Peyer's patch (tissue), 4 donors: ENCODE data around the gene IRF3. TPM values are rescaled to one million over a fixed set of nuclear protein-coding genes. Genes with fewer than 3 reads are reported as not detected.
A peak's percentile ranks its signal among the peaks of the same experiment; 100 is the strongest.

Source experiments
- DNase-seq, 3 donors: peaks; one replicate each; pipeline ENCODE4 v3.0.0-alpha.2; 2017 to 2019
- H3K27ac ChIP-seq, 4 donors: fragments of 200-600 bp; sonication (generic); one replicate each; pipeline ENCODE4 v1.5.1; 2016 to 2019
- H3K27me3 ChIP-seq, 2 donors: fragments of 200-600 bp; sonication (generic); one replicate each; pipeline ENCODE4 v1.5.1; 2019
- H3K36me3 ChIP-seq, 3 donors: fragments of 200-600 bp; sonication (generic); one replicate each; pipeline ENCODE4 v1.5.1; 2016 to 2019
- H3K4me1 ChIP-seq, 4 donors: fragments of 200-600 bp; sonication (generic); one replicate each; pipeline ENCODE4 v1.5.1; 2016 to 2019
- H3K4me3 ChIP-seq, 4 donors: fragments of 200-600 bp; sonication (generic); 1 replicate in 3 of 4; 2 replicates in 1 of 4; pipeline ENCODE4 v1.5.1; 2016 to 2019; ENCODE audit warnings: mild to moderate bottlenecking in 1 of 4
- H3K9me3 ChIP-seq, 4 donors: fragments of 200-600 bp; sonication (generic); one replicate each; pipeline ENCODE4 v1.5.1; 2016 to 2019; ENCODE audit warnings: mild to moderate bottlenecking in 1 of 4
- CTCF ChIP-seq, 6 experiments: fragments of 450-650 bp in 4 of 6; fragments of 200-600 bp in 2 of 6; sonication (generic) in 1 of 6; IDR thresholded peaks; one replicate each; pipeline ENCODE4 v1.5.1; 2017 to 2019; ENCODE audit warnings: antibody characterized with exemption in 6 of 6, mild to moderate bottlenecking in 3 of 6, moderate library complexity in 1 of 6
- POLR2A ChIP-seq, 2 donors: fragments of 450-650 bp; IDR thresholded peaks; one replicate each; pipeline ENCODE4 v1.5.1; 2017; ENCODE audit warnings: antibody characterized with exemption in 2 of 2, mild to moderate bottlenecking in 2 of 2, moderate library complexity in 2 of 2
- total RNA-seq, 4 donors: library from RNA; depleted of rRNA; stranded (reverse); fragments of >200 nt; gene quantifications; one replicate each; pipeline ENCODE4 v1.1.0, GENCODE V29; 2016

Gene IRF3
- total RNA-seq, 4 donors from 2014 or later = 98.6 to 131 (median 120) TPM

- H3K4me1 ChIP-seq = peaks cover 0 to 7% (median 5%) of the 10 kb centered on the region in 4 donors
- no peak for TF ChIP-seq CTCF (IDR thresholded peaks at IDR 0.05)
- TF ChIP-seq POLR2A (IDR thresholded peaks at IDR 0.05) = no peak
- H3K27me3 ChIP-seq = peaks cover 0 to 7% of the 10 kb centered on the region in 2 donors
- H3K27ac ChIP-seq = no peak overlapping the region
- no peak overlapping the region for H3K4me3 ChIP-seq
- no peaks in the 10 kb centered on the region for H3K36me3 ChIP-seq
- H3K9me3 ChIP-seq = no peaks in the 10 kb centered on the region
- no peak for DNase-seq
Observed at GRCh38 chr19:49696115-49696514, 30.5 kb upstream of the IRF3 start.

- peaks cover 0 to 11% (median 0%) of the 10 kb centered on the region in 3 donors for H3K36me3 ChIP-seq
- H3K27ac ChIP-seq = no peak overlapping the region
- no peak for DNase-seq
- no peak for TF ChIP-seq POLR2A (IDR thresholded peaks at IDR 0.05)
- no peak for TF ChIP-seq CTCF (IDR thresholded peaks at IDR 0.05)
- no peaks in the 10 kb centered on the region for H3K9me3 ChIP-seq
- peaks cover 0 to 15% of the 10 kb centered on the region in 2 donors for H3K27me3 ChIP-seq
- H3K4me3 ChIP-seq = peak overlapping the region in 1 of 4 donors; percentile 46
- peaks cover 0 to 29% (median 14%) of the 10 kb centered on the region in 4 donors for H3K4me1 ChIP-seq
Observed at GRCh38 chr19:49692147-49692506, 26.5 kb upstream of the IRF3 start.

GRCh38 chr19:49691243-49692146 is 25.8 kb upstream of the IRF3 start:
- no peaks in the 10 kb centered on the region for H3K9me3 ChIP-seq
- H3K4me1 ChIP-seq = peaks cover 0 to 29% (median 14%) of the 10 kb centered on the region in 4 donors
- peaks cover 0 to 18% (median 0%) of the 10 kb centered on the region in 3 donors for H3K36me3 ChIP-seq
- no peak for TF ChIP-seq POLR2A (IDR thresholded peaks at IDR 0.05)
- DNase-seq = peak in 1 of 3 donors; percentile 43
- H3K4me3 ChIP-seq = peak overlapping the region; percentile 29 to 47 (median 40)
- peak overlapping the region in 1 of 4 donors; percentile 31 for H3K27ac ChIP-seq
- H3K27me3 ChIP-seq = peaks cover 0 to 15% of the 10 kb centered on the region in 2 donors

GRCh38 chr19:49690656-49691242 is 25.1 kb upstream of the IRF3 start, which contains the start of gene CPT1C:
Gene CPT1C, plus strand, starts transcription at chr19:49691116. Its CDS starts 1,137 bp downstream, at chr19:49692253.
- peak within 1 kb of the TSS in 3 of 4 donors; percentile 9 to 46 (median 31) for H3K27ac ChIP-seq
- peak; percentile 45 to 80 (median 74) for DNase-seq
- peaks cover 0 to 29% (median 14%) of the 10 kb centered on the region in 4 donors for H3K4me1 ChIP-seq
- H3K27me3 ChIP-seq = peaks cover 0 to 15% of the 10 kb centered on the region in 2 donors
- peak within 1 kb of the TSS; percentile 29 to 47 (median 40) for H3K4me3 ChIP-seq
- no peaks in the 10 kb centered on the region for H3K9me3 ChIP-seq
- TF ChIP-seq CTCF (IDR thresholded peaks at IDR 0.05) (no peak), POLR2A (IDR thresholded peaks at IDR 0.05) (no peak)
- peaks cover 0 to 25% (median 0%) of the 10 kb centered on the region in 3 donors for H3K36me3 ChIP-seq

- H3K27me3 ChIP-seq = peaks cover 0 to 15% of the 10 kb centered on the region in 2 donors
- DNase-seq = no peak
- TF ChIP-seq CTCF (IDR thresholded peaks at IDR 0.05) (peak in 1 of 6 experiments; percentile 0), POLR2A (IDR thresholded peaks at IDR 0.05) (no peak)
Observed at GRCh38 chr19:49690079-49690655, 24.5 kb upstream of the IRF3 start.

More at GRCh38 chr19:49690079-49690655, 24.5 kb upstream of the IRF3 start:
- Histone ChIP-seq H3K4me3 (peak overlapping the region; percentile 29 to 47 (median 40)), H3K27ac (peak overlapping the region in 3 of 4 donors; percentile 9 to 46 (median 31)), H3K9me3 (no peaks in the 10 kb centered on the region), H3K36me3 (peaks cover 0 to 31% (median 0%) of the 10 kb centered on the region in 3 donors), H3K4me1 (peaks cover 0 to 29% (median 14%) of the 10 kb centered on the region in 4 donors)
